Activated T-helper 1 cell treated with anti-CD3 and anti-CD28 coated beads, Interleukin-12 subunit alpha, Interleukin-12 subunit beta, Interleukin-2, Interleukin-4 antibody, amounts not matched to agents 30 ng/mL and 10 ng/mL and 1 ng/mL, durations not matched to agents 14 hours and 24 hours and 36 hours (primary cell): ENCODE measurements around the gene WRAP53. TPM values are rescaled to one million over a fixed set of nuclear protein-coding genes. Genes with fewer than 3 reads are reported as not detected.

Experiments used
- DNase-seq: peaks from one replicate; pipeline ENCODE4 v3.0.0; 2021; ENCODE audit warnings: low spot score
- H3K27ac Mint-ChIP-seq: one replicate; pipeline ENCODE4 v1.8.0; 2021; ENCODE audit warnings: mild to moderate bottlenecking, mixed read lengths
- H3K27me3 Mint-ChIP-seq: one replicate; pipeline ENCODE4 v1.8.0; 2022; ENCODE audit warnings: mild to moderate bottlenecking, moderate library complexity, mixed read lengths; ENCODE audit not compliant: insufficient read depth
- H3K36me3 Mint-ChIP-seq: one replicate; pipeline ENCODE4 v1.8.0; 2021; ENCODE audit warnings: low read depth, mixed read lengths
- H3K4me1 Mint-ChIP-seq: one replicate; pipeline ENCODE4 v1.8.0; 2021; ENCODE audit warnings: low read depth, mixed read lengths
- H3K4me3 Mint-ChIP-seq: one replicate; pipeline ENCODE4 v1.8.0; 2021; ENCODE audit warnings: mild to moderate bottlenecking, moderate library complexity, mixed read lengths
- H3K9me3 Mint-ChIP-seq: one replicate; pipeline ENCODE4 v1.8.0; 2021; ENCODE audit warnings: mixed read lengths
- intact Hi-C: fragments of 100-400 bp; cut with micrococcal nuclease; formaldehyde crosslinking; loops from one replicate; pipeline ENCODE4 v1.15.1; 2024
- total RNA-seq: library from RNA; stranded (reverse); gene quantifications from 2 replicates; pipeline ENCODE4 v1.2.3, GENCODE V29; 2022

WRAP53 gene
- total RNA-seq, 1 donor from 2014 or later, result 31.5 TPM

DNA sequence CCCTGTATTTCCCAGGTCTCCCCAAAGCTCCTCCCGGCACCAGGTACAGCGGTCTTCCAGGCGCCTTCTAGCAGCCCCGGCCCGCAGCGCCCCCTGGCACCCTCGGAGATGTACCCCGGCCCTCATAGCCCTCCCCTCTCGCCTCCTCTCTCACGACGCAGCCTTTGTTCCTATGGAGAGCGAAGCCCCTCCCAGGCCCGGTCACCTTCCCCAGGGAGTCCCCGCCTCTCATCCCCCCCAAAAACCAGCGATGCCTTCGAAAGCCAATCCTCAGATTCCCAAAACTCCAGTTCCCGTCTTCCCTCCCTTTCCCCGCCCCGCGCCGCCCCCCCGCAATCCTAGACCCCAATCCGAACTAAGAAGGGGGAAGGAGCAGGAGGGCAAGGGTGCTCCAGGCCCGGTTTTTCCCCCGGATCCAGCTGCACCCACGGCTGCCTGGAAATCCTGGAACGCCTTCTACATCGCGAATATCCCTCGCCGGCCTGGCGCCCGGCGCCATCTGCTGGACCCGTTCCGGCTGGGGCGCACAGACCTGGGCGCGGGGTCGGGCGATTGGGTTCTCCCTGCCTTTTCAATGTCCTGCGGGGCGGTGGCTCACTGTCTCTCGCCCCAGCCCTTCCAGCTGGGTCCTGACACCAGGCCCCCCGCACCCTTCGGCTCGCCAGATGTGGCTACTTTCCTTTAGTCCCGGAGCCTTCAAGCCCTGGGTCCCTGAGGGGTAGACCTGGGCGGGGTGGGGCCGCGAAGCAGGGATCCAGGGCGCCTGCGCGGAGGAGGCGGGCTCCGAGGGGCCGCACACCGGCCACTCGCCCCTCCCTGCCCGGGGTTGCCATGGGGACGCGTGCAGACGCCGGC, 28.9 kb downstream of the WRAP53 start, which contains the start of gene DNAH2:
DNAH2 (plus strand) TSS at position 844 of the 855 bp plus-strand sequence. CDS start 1,991 bp downstream, outside the sequence.
- no peaks in the 10 kb centered on the region for H3K9me3 Mint-ChIP-seq
- intact Hi-C loops, result no loop called here
- H3K36me3 Mint-ChIP-seq, result no peaks in the 10 kb centered on the region
- H3K27me3 Mint-ChIP-seq, result peaks cover 72% of the 10 kb centered on the region
- DNase-seq, result peak; percentile 16
- H3K4me1 Mint-ChIP-seq, result peaks cover 19% of the 10 kb centered on the region
- H3K4me3 Mint-ChIP-seq, result peak within 1 kb of the TSS; percentile 77
- H3K27ac Mint-ChIP-seq, result no peak within 1 kb of the TSS

DNA sequence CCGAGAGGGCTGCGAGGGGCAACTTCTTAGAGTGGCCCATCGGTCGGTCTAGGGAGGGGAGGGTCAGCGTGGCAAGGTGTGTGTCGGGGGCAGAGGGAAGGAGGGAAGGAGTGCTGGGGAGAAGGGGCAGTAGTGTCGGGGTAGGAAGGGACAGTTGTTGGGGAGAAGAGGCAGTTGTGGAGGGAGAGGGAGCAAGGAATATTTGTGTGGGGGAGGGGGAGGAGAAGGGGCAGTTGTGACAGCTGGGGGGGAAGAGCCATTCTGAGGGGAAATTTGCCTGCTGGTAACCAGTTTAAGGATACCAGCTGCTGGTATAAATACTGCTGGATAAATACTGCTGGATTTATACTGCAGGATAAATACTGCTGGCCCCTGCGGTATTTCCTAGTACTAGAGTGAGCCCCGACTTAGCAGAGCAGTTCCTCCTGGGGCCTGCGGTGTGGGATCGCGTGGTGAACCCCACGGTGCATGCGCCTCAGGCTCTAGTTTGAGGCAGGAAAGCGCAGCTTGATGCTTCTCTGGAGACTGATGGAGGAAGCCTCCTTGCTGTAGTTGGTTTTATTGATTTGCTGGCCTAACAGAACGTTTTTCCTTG, 29.6 kb downstream of the WRAP53 start:
- no peak overlapping the region for H3K27ac Mint-ChIP-seq
- intact Hi-C loops, result no loop called here
- peaks cover 68% of the 10 kb centered on the region for H3K27me3 Mint-ChIP-seq
- no peaks in the 10 kb centered on the region for H3K36me3 Mint-ChIP-seq
- peak overlapping the region; percentile 40 for H3K4me3 Mint-ChIP-seq
- no peaks in the 10 kb centered on the region for H3K9me3 Mint-ChIP-seq
- DNase-seq, result peak; percentile 25
- peaks cover 19% of the 10 kb centered on the region for H3K4me1 Mint-ChIP-seq

DNA sequence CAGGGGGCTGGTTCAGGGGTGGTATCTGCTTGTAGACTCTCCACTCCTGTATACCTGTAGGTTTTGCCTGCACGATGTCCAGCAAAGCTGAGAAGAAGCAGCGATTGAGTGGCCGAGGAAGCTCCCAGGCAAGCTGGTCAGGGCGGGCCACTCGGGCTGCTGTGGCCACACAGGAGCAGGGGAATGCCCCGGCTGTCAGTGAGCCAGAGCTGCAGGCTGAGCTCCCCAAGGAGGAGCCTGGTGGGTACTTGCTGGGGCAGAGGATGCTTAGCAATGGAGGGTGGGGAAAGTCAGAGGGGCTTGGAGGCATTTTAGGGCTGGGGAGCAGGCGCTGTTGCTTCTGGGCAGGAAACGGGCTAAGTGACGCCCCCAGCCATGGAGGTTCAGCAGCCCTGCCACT, 31.4 kb downstream of the WRAP53 start:
- Mint-ChIP-seq H3K27ac (no peak overlapping the region), H3K9me3 (no peaks in the 10 kb centered on the region), H3K4me1 (peaks cover 19% of the 10 kb centered on the region), H3K27me3 (peaks cover 62% of the 10 kb centered on the region), H3K4me3 (no peak overlapping the region), H3K36me3 (no peaks in the 10 kb centered on the region)
- intact Hi-C loops, result no loop called here
- DNase-seq, result no peak

DNA sequence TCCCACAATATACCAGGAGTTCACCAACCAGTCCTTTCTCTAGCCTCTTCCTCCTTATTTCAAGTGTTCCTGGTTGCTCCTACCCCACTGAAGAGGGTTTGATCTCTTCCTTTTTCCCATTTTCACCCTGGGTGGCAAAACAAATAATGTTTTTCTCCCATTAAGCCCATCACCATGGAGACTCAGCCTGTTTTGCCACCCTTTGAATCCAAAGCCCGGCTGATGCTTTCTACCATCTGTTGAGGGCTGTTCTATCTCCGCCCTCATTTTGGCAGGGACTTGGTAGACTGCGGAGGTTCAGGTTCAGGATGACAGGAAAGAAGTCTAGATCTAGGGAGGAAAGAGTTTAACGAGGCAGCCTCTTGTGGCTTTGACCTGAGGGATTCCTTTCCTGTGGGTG, 31.8 kb downstream of the WRAP53 start:
- no peak for DNase-seq
- Mint-ChIP-seq H3K27ac (no peak overlapping the region), H3K9me3 (no peaks in the 10 kb centered on the region), H3K27me3 (peaks cover 62% of the 10 kb centered on the region), H3K4me1 (peaks cover 19% of the 10 kb centered on the region), H3K4me3 (no peak overlapping the region), H3K36me3 (no peaks in the 10 kb centered on the region)
- intact Hi-C loops, result no loop called here

DNA sequence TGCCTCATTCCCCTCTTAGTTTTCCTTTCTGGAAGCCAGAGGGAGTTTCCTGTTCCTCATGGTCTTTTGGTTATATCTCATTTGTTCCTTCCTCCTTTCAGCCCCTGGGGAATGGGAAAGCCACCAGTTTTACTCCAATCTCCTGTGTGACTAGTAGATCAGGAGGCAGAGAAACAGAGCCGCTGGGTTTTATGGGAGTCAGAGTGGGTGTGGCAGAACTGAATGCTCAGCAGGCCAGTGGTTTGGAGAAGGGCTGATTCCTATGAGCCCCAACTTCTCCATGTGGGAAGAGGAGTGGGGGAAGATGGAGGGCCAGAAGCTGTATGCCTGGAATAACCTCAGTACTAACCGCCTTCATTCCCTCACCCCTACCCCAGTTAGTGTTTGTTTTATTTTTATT, 33.3 kb downstream of the WRAP53 start:
- H3K9me3 Mint-ChIP-seq, result no peaks in the 10 kb centered on the region
- peaks cover 48% of the 10 kb centered on the region for H3K27me3 Mint-ChIP-seq
- H3K36me3 Mint-ChIP-seq, result no peaks in the 10 kb centered on the region
- H3K27ac Mint-ChIP-seq, result no peak overlapping the region
- intact Hi-C loops, result no loop called here
- no peak for DNase-seq
- H3K4me3 Mint-ChIP-seq, result no peak overlapping the region
- H3K4me1 Mint-ChIP-seq, result peaks cover 16% of the 10 kb centered on the region

DNA sequence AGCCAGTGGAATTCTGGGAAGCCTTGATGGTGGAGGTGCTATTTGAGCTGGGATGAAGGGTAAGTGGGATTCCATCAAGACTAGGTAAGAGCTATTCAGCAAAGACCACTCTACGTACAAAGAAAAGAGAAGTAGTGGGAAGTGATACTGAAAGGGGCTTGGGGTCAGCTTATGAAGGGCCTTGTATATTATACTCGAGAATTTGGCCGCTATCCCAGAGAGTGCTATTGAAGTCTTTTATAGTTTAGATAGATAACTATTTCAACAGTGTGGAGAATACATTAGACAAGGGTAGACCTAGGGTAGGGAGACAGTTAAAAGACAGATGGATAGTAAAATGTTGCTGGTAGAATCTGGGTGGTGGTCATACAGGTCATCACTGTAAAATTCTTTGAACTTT, 39.6 kb downstream of the WRAP53 start:
- Mint-ChIP-seq H3K9me3 (no peaks in the 10 kb centered on the region), H3K27ac (no peak overlapping the region), H3K36me3 (no peaks in the 10 kb centered on the region), H3K4me1 (no peaks in the 10 kb centered on the region), H3K4me3 (no peak overlapping the region), H3K27me3 (peaks cover 13% of the 10 kb centered on the region)
- no peak for DNase-seq
- intact Hi-C loops, result no loop called here

DNA sequence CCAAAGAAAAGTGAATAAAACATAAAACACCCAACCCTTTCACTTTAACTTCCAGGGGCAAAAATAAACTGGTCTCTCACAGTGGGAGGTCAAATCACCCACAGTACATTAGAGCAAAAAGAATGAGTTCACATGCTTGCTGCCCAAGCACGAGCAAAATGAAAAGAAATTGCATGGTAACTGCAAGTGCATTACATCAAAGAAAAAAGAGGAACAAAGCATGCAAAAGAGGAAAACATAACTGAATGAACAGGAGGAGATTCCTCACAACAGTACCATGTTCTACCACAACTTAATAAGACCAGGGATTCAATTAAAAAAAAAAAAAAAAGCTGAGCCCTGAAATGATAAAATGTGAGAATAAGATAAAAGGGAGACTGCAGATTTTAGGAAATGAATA, 41.5 kb downstream of the WRAP53 start:
- DNase-seq, result no peak
- Mint-ChIP-seq H3K4me3 (no peak overlapping the region), H3K4me1 (no peaks in the 10 kb centered on the region), H3K27ac (no peak overlapping the region), H3K27me3 (peaks cover 11% of the 10 kb centered on the region), H3K36me3 (no peaks in the 10 kb centered on the region), H3K9me3 (no peaks in the 10 kb centered on the region)
- intact Hi-C loops, result no loop called here

DNA sequence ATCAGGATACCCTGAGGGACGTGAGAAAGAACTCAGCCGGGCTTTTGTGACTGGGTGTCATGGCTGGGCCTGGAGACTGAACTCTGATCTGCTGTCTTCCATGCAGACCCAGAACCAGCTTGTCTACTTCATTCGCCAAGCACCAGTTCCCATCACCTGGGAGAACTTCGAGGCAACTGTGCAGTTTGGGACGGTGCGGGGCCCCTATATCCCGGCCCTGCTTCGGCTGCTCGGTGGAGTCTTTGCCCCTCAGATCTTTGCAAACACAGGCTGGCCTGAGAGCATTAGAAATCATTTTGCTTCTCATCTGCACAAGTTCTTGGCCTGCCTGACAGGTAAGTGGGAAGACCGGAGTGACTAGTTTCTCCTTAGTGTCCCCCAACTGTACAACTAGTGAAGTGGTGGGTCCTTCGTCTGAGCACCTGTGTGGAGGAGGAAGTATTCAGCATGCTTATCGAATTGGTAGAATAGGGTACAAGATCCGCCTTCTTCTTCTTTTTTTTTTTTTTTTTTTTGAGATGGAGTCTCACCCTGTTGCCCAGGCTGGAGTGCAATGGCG, 44.8 kb downstream of the WRAP53 start:
- Mint-ChIP-seq H3K27ac (no peak overlapping the region), H3K36me3 (no peaks in the 10 kb centered on the region), H3K27me3 (peaks cover 20% of the 10 kb centered on the region), H3K9me3 (no peaks in the 10 kb centered on the region), H3K4me3 (no peak overlapping the region), H3K4me1 (no peaks in the 10 kb centered on the region)
- intact Hi-C loops, result no loop called here
- DNase-seq, result no peak

DNA sequence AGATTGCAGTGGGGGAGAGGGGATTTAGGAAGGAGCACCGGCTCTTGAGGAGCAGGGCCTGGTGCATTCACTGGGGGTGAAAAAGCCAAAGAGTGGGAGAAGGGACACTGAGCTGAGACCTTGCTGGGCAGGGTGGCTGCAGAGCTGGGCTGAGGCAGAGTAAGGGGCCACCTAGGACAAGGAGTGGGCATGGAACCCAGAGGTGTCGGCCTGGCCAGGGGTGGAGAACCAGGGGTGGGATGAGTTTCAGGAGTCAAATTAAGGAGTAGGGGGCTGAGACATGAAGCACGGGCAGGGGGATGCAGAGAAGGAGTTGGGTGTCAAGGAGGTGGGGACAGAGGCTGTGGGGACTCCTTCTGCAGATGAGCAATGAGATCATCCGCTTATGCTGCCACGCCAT, 49.3 kb downstream of the WRAP53 start:
- Mint-ChIP-seq H3K27me3 (peaks cover 17% of the 10 kb centered on the region), H3K4me3 (no peak overlapping the region), H3K4me1 (no peaks in the 10 kb centered on the region), H3K36me3 (no peaks in the 10 kb centered on the region), H3K9me3 (no peaks in the 10 kb centered on the region), H3K27ac (no peak overlapping the region)
- intact Hi-C loops, result no loop called here
- no peak for DNase-seq

DNA sequence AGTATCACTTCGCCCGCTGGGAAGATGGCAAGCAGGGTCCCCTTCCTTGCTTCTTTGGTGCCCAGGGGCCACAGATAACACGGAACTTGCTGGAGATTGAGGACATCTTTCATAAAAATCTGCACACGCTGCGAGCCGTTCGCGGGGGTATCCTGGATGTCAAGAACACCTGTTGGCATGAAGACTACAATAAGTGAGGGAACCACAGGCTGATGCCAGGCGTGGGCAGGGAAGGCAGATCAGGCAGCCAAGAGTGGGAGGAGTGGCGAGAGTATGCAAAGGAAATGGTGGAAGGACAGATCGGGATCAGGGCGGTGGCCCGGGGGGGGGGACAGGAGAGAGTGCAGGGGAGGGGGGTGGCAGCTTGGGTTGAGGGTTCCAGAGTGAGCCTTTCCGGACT, 51.5 kb downstream of the WRAP53 start:
- Mint-ChIP-seq H3K4me1 (no peaks in the 10 kb centered on the region), H3K36me3 (no peaks in the 10 kb centered on the region), H3K4me3 (no peak overlapping the region), H3K27me3 (peaks cover 18% of the 10 kb centered on the region), H3K9me3 (no peaks in the 10 kb centered on the region), H3K27ac (no peak overlapping the region)
- intact Hi-C loops, result loop anchor here (5.0 kb wide), 1 partner anchor 318 kb away; no protein-coding TSS in a partner anchor
- DNase-seq, result no peak

DNA sequence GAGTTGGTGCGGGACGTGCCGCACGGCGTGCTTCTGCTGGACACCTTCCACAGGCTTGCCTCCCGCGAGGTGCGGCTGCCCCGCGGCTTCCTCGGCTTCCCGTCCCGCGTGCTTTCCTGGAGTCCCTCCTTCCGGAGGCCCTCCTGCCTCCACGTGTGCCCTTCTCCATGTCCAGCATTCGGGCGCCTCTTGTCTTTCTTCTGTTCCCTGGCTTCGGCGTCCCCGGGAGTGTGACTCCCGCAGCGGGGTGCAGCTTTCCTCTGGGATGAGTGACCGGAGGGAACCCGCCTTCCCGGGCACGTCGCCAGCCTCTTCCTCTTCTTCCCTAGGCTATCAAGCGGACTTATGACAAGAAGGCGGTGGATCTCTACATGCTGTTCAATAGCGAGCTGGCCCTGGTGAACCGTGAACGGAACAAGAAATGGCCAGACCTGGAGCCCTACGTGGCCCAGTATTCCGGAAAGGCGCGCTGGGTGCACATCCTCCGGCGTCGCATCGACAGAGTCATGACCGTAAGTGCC, 52.3 kb downstream of the WRAP53 start:
- intact Hi-C loops, result loop anchor here (5.0 kb wide), 1 partner anchor 317 kb away; no protein-coding TSS in a partner anchor
- Mint-ChIP-seq H3K4me1 (no peaks in the 10 kb centered on the region), H3K36me3 (no peaks in the 10 kb centered on the region), H3K27me3 (peaks cover 17% of the 10 kb centered on the region), H3K4me3 (no peak overlapping the region), H3K27ac (no peak overlapping the region), H3K9me3 (no peaks in the 10 kb centered on the region)
- DNase-seq, result no peak

DNA sequence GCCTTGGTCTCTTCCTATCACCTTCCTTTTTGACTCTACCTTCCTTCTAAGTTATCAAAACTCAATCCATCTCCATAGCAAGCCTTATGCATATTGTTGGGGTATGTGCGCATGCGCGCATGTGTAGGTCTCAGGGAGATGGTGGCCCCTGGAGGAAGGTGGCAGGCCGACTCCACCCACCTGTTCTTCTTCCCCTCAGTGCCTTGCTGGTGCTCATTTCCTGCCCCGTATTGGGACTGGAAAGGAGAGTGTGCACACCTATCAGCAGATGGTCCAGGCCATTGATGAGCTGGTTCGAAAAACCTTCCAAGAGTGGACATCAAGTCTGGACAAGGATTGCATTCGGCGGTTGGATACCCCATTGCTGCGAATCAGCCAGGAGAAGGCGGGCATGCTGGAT, 54.5 kb downstream of the WRAP53 start:
- H3K36me3 Mint-ChIP-seq, result no peaks in the 10 kb centered on the region
- no peak overlapping the region for H3K27ac Mint-ChIP-seq
- intact Hi-C loops, result loop anchor here (1.0 to 5.0 kb wide), 4 partner anchors 109 to 315 kb away; no protein-coding TSS in a partner anchor
- H3K4me3 Mint-ChIP-seq, result no peak overlapping the region
- no peak for DNase-seq
- no peaks in the 10 kb centered on the region for H3K9me3 Mint-ChIP-seq
- no peaks in the 10 kb centered on the region for H3K4me1 Mint-ChIP-seq
- peaks cover 15% of the 10 kb centered on the region for H3K27me3 Mint-ChIP-seq

DNA sequence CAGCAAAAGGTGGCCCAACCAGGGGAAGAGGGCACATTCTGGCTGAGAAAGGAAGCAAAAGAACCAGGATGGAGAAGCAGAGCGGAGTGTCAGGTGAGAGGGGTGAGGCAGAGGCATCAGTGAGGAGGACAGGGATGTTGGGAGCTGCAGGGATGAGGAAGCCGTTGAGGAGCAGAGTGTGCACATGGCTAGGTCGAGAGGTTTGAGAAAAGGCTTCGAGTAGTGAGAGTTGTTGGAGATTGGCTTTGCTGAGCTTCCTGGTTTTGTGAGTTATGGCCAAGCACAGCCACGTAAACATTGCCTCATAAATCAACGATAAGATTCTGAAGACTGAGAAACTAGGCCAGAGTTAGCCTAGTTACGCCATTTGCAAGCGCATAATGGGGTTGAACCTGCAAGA, 56.1 kb downstream of the WRAP53 start:
- H3K36me3 Mint-ChIP-seq, result no peaks in the 10 kb centered on the region
- no peak for DNase-seq
- H3K27me3 Mint-ChIP-seq, result peaks cover 18% of the 10 kb centered on the region
- H3K4me3 Mint-ChIP-seq, result no peak overlapping the region
- intact Hi-C loops, result loop anchor here (5.0 kb wide), 1 partner anchor 313 kb away; no protein-coding TSS in a partner anchor
- H3K4me1 Mint-ChIP-seq, result no peaks in the 10 kb centered on the region
- H3K9me3 Mint-ChIP-seq, result no peaks in the 10 kb centered on the region
- no peak overlapping the region for H3K27ac Mint-ChIP-seq
